ENCODE data around the gene ZNF397.

DNA sequence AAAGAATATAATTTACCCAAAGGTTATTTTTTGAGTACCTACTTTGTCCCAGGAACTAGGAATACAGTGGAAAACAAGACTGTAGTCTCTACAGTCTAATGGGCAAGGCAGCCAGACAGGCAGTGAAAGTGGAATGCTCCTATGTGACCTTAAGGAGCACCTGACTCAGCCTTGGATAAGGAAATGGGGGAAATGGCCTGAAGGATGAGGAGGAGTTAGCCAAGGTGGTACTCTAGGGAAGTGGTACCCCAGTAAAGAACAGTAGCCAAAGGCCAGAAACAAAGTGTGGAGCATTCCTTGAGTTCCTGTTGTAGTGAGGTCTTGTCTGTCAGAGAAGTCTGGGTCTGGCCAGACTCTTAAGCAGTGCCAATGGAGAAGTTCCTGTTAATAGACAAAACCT is 6.0 kb downstream of the ZNF397 start:
- no peak for TF ChIP-seq EZH2phosphoT487 (IDR thresholded peaks at IDR 0.05; ENCODE audit: insufficient read depth, low read depth)
- TF ChIP-seq EZH2 (IDR thresholded peaks at IDR 0.05; ENCODE audit: insufficient read depth, poor library complexity, severe bottlenecking), result no peak

Data from GM23248 (cell line).